Measurements from ENCODE around the gene MTMR2.
A peak's percentile ranks its signal among the peaks of the same experiment; 100 is the strongest.

Gene MTMR2

DNA sequence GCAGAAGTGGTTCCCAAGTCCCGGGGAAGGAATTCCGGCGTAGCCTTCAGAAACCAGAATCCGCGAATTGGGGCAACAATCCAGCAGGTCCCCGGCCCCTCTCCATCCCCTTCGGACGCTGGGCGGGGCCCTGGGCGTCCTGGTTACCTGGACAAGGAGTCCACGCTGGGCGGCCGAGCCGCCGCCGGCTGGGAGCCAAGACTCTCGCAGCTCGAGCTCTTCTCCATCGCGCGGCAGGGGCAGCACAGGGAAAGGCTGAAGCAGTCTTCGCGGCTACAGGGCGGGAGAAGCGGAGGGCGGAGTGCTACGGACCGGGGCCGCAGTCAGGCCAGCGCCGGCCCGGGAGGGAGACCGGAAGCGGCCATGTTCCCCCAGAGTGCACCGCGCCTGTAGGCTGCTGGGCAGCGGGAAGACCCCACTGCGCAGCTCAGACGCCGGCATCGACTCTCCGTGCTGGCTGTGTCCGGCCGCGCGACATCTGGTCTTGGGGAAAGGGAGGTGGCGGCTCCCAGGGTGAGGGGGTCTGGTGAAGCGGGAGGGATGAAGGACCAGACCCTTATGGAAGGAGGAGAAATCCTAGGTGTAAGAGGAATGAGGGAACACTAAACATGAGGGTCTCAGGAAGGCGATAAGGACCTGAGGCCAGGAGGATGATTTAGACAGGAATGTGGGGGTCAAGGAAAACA, at the start of gene MTMR2:
Gene MTMR2, minus strand, starts transcription at position 380 of the 686 bp plus-strand sequence. Its CDS starts 153 bp downstream, at position 227.
- peak; percentile 63 for DNase-seq (ENCODE audit: low spot score)

DNA sequence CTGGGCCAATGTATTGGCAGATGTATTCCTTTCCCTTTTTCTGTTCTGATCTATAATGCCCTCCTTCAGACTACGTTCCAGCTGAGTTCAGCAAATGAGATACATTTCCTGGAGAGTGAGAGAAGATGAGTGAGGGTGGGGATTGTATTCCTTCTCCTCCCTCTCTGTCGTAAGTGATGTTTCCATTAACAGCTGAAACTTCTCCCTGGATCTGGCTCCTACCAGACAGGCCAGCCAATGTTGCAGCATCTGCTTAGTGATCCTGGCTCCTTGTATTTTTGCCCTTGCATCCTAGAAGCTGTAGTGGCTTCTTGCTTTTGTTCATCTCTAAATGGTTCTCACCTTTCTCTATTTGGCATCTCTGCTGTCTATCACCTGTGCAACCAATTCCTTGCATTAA, 48.2 kb upstream of the MTMR2 start:
- no peak for DNase-seq (ENCODE audit: low spot score)

GRCh38 chr11:95968585-95968984, 44.7 kb upstream of the MTMR2 start:
- DNase-seq (ENCODE audit: low spot score): no peak

DNA sequence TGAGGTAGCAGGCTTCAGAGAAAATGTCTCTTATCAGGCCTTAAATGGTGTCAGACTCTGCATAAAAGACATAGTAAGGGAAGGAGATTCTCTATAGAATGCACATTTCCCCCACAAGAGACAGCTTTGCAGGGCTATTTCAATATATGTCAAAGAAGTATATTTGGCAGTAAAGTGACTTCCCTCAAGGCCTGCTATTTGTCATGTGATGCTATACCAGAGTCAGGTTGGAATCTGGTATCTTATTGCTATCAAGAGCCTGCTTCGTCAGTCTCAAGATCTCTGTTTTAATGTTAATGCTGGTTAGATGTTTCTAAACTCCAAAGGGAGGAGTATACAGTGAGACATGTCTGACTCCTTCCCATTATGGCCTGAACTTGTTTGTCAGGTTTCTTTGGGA, 40.4 kb upstream of the MTMR2 start:
- no peak for DNase-seq (ENCODE audit: low spot score)

DNA sequence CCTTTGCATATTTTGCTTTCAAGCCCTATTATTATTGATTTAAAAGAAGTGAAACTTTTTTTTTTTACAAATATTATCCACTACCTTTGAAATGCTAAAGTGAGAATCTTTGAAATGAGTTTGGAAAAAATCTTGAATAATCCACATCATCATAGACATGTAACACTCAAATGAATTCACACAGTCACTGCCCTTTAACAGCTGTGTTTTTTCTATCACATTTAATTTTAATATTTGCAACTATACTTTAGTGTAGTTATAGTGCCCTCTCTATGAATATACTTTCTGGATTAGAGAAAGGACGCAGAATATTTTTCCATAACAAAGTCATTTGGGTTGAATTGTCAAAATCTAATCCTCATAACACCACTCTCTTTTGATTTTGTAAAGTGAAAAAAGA, 37.9 kb upstream of the MTMR2 start:
- no peak for DNase-seq (ENCODE audit: low spot score)

DNA sequence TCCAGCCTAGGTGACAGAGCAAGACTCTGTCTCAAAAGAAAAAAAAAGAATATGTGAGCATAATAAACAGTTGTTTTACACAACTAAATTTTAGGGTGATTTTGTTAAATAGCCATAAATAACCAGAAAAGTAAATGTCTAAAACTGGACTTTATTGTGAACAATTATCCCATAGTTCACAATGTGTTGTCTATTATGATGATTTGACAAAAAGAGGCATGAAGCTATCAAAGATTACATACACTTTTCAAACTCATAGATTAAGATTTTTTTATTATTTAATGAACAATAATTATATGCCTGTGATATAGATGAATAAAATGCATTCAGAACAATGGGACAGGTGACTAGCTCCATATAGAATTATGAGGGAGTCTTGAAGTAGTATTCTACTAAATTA, 27.0 kb upstream of the MTMR2 start:
- no peak for DNase-seq (ENCODE audit: low spot score)

DNA sequence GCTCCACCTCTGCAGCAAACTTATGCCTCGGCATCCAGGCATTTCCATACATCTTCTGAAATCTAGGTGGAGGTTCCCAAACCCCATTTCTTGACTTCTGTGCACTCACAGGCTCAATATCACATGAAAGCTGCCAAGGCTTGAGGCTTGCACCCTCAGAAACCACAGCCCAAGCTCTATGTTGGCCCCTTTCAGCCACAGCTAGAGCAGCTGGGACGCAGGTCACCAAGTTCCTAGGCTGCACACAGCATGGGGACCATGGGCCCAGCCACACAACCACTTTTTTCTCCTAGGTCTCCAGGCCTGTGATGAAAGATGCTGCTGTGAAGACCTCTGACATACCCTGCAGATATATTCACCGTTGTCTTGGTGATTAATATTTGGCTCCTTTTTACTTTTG, 24.7 kb upstream of the MTMR2 start:
- no peak for DNase-seq (ENCODE audit: low spot score)

- DNase-seq (ENCODE audit: low spot score): no peak
Observed at GRCh38 chr11:95944623-95945022, 20.7 kb upstream of the MTMR2 start.

GRCh38 chr11:95943546-95943945, 19.6 kb upstream of the MTMR2 start:
- DNase-seq (ENCODE audit: low spot score): no peak

DNA sequence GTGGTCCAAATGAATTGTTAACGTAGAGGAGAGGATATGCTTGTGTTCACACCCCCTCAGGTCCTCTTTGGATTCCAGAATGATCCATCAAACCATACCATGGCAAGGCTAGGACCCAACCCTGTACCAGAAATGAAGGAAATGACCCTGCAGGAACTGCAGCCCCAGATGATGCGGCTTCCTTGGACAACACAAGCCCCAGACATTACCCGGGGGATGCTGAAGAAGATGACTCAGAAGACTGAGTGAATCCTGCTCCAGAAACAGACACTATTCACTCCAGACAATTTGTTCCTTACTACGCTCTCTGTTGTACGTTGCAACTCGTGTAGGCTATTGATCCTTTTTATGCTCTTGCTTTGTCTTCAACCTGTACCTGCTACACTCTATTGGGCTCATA, 15.2 kb upstream of the MTMR2 start:
- DNase-seq (ENCODE audit: low spot score): no peak

GRCh38 chr11:95937358-95937757, 13.5 kb upstream of the MTMR2 start:
- no peak for DNase-seq (ENCODE audit: low spot score)

DNA sequence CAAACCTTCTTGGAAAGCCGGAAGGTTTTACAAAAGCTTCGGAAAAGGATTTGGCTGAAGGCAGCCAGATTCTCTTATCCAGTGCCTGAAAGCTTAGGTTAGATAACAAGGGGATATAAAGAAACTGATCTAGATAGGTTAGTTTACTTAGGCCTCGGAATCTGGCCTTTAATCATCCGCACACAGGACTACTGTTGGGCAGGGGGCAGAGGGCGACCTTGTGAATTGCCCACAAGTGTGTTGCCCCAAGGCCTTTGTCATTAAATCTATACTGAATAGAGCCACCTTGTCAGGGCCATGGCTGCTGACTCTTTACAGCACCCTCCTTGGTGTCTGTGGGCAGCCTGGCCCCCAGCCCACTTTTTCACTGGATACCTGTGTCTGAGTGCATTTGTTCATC, 9.7 kb upstream of the MTMR2 start:
- DNase-seq (ENCODE audit: low spot score): no peak

- DNase-seq (ENCODE audit: low spot score): no peak
Observed at GRCh38 chr11:95931916-95932315, 8.0 kb upstream of the MTMR2 start.

DNA sequence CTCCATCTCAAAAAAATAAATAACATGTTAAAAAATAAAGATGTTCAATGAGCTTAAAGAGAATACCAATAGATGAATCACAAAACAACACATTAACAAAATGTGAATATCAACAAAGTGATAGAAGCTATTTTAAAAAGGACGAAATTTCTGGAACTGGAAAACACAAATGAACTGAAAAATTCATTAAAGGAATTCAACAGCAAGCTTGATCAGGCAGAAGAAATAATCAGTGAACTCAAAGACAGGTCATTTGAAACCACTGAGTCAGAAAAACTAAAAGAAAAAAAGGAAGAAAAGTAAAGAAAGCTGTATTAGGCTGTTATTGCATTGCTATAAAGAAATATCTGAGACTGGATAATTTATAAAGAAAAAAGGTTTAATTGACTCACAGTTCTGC, 7.0 kb upstream of the MTMR2 start:
- DNase-seq (ENCODE audit: low spot score): no peak

- no peak for DNase-seq (ENCODE audit: low spot score)
Observed at GRCh38 chr11:95926726-95927125, 2.8 kb upstream of the MTMR2 start.

GRCh38 chr11:95925011-95925410, 1.1 kb upstream of the MTMR2 start:
- no peak for DNase-seq (ENCODE audit: low spot score)

GRCh38 chr11:95924414-95924760, 480 bp upstream of the MTMR2 start:
- DNase-seq (ENCODE audit: low spot score): peak; percentile 60

DNA sequence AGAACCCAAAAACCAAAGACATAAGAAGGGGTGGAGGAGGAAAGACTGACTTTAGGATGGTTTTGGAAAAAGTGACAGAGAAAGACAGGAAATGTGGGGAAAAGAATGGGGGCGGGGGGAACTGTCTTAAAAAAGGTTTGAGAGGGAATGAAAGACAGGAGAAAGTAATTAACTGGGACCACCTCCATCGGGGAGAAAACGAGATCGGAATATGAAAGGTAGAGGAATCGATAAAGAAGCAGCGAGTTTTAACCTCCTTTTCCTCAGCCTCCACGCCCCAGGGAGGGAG, 524 bp downstream of the MTMR2 start:
- DNase-seq (ENCODE audit: low spot score): no peak

DNA sequence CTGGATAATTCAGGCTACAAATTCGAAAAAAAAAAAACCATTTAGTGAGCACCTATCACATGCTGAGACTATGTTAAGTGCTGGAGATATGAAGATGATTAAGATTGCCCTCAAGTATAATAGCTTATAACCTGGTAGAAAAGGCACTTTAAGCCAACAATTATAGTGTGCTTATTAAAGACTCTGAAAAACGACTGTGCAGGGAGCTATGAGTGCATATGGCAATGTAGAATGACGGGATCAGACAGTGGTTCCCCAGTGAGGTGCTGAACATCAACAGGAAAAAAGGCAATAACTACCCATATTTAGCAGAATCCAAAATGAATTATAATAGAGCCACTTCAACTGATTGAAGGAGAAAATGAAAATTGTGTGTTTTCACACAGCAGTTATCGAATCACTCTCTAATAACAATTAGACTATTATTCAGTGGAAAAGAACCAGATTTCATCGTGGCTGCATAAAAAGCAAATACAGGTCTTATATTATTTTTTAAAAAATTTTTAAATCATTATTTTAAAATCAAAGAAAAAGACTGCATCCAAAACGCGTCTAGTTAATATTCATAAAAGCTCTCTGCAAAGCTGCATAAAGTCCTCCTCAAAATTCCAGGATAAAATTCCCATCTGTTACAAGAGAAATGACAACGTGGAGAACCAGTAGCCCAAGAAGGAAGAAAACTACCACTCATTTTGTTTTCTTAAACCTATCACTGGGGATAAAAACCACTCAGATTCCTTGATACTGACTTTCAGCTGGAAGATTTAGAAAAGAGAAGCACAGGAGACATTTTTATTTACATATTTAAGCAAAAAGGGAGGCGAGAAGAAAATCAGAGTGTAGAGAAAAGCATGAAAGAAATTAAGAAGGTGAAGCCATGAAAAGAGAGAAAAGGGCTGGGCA, 1.1 kb downstream of the MTMR2 start:
- peak; percentile 61 for DNase-seq (ENCODE audit: low spot score)

- DNase-seq (ENCODE audit: low spot score): peak; percentile 55
Observed at GRCh38 chr11:95922099-95922498, 1.8 kb downstream of the MTMR2 start.

DNA sequence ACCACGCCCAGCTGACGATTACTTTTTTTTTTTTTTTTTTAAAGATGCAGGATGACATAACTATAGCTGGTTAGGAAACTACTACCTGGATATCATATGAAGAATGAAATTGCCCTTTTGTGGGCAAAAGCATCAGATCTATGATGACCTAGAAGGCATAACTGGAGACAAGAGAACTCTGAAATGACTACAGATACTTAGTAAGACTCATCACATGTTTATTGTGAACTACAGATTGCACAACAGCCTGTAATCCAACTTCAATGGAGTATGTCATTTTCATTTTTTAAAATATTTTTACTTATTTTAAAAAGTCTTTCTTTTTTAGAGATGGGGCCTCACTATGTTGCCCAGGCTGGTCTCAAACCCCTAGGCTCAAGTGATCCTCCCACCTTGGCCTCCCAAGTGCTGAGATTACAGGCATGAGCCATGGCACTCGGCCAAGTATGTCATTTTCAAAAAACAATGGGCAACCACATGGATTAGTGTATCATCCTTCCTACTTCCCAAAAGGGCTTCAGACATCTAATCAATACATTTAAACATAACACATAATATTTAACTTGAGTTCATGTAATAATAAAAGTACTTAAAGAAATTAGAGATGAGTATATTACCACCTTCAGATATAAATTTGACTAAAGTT, 3.3 kb downstream of the MTMR2 start:
- no peak for DNase-seq (ENCODE audit: low spot score)

DNA sequence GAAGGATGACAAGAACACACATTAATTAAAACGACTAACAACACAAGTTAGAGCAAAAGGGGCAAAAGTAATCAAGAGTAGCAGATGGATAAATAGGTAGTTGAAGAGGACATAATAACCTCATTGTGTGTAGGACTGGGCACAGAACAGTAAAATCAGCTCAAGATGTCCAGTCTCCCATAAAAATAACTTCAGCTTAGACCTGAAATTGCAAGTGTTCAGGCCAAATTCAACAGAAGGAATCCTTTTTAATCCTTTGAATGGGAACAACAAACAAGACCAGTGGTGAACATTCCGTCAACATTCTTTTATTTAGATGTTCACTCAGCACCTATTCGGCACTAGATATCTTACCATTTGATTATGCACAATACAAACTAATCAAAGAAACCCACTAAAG, 4.4 kb downstream of the MTMR2 start:
- peak; percentile 68 for DNase-seq (ENCODE audit: low spot score)

DNA sequence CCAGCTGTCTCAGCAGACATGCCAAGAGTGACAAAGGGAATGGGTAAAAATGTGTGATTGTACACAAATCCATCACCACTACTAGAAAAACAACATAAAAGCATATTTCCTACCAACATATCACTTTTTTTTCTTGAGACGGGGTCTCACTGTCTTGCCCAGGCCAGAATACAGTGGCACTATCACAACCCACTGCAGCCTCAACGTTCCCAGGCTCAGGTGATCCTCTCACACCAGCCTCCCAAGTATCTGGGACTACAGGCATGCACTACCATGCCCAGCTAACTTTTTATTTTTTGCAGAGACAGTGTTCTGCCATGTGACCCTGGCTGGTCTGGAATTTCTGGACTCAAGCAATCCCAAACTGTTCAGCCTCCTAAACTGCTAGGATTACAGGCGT, 5.2 kb downstream of the MTMR2 start:
- no peak for DNase-seq (ENCODE audit: low spot score)

Data from pons (tissue), 1 donor.